H1 (cell line): ENCODE measurements around the gene CRTAC1. TPM values are rescaled to one million over a fixed set of nuclear protein-coding genes. Genes with fewer than 3 reads are reported as not detected.

Source experiments
- polyA plus RNA-seq, 7 experiments: library from polyadenylated mRNA; depleted of rRNA in 3 of 7; stranded (reverse) in 5 of 7; unstranded in 2 of 7; fragments of >200 nt in 5 of 7; fragments of 200-250 nt in 2 of 7; gene quantifications; 1 replicate in 5 of 7; 2 replicates in 1 of 7; 4 replicates in 1 of 7; pipeline versions ENCODE4 v1.2.1 to v1.2.3, GENCODE V29; 2011 to 2013; ENCODE audit warnings: missing spikeins in 2 of 7, mixed read lengths in 2 of 7
- total RNA-seq: library from RNA; stranded (reverse); fragmentation: NEBNext Ultra II Directional; extraction: Animal tissue kit (Norgen Biotek cat#: 25700); gene quantifications from 2 replicates; pipeline ENCODE4 v1.2.1, GENCODE V29; 2021
- TF ChIP-seq, protein P1 (sequence below): fragments of 300-600 bp; sonication (generic); IDR thresholded peaks from 2 replicates; pipeline ENCODE4 v1.7.1; 2012; ENCODE audit warnings: low read length, moderate library complexity, mild to moderate bottlenecking, inconsistent platforms; ENCODE audit not compliant: insufficient replicate concordance

The CRTAC1 gene
- total and polyA plus RNA-seq, 2 of the 8 experiments (the other 6 are each of a cell fraction or from before 2014, with no cell fraction given) = 0.91 to 1.2 TPM

DNA sequence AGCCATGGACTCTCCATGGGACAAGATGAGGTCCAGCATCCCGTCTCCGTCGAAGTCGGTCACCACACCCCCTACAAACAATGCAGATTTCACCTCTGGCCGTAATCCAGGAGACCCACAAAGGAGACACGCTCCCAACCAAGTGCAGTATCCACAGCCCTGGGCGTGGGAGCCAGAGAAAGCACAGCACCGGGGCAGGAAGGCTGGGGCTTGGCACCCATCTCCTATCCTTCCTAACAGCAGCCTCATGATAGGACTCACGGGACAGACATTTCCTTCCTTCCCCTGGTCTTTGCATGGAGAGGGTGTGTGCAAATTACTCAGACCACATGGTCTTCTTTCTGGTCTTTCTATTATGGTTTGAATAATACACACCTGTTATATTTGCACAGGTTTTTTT is 134.5 kb downstream of the CRTAC1 start (continued):
- TF ChIP-seq, protein P1, sequence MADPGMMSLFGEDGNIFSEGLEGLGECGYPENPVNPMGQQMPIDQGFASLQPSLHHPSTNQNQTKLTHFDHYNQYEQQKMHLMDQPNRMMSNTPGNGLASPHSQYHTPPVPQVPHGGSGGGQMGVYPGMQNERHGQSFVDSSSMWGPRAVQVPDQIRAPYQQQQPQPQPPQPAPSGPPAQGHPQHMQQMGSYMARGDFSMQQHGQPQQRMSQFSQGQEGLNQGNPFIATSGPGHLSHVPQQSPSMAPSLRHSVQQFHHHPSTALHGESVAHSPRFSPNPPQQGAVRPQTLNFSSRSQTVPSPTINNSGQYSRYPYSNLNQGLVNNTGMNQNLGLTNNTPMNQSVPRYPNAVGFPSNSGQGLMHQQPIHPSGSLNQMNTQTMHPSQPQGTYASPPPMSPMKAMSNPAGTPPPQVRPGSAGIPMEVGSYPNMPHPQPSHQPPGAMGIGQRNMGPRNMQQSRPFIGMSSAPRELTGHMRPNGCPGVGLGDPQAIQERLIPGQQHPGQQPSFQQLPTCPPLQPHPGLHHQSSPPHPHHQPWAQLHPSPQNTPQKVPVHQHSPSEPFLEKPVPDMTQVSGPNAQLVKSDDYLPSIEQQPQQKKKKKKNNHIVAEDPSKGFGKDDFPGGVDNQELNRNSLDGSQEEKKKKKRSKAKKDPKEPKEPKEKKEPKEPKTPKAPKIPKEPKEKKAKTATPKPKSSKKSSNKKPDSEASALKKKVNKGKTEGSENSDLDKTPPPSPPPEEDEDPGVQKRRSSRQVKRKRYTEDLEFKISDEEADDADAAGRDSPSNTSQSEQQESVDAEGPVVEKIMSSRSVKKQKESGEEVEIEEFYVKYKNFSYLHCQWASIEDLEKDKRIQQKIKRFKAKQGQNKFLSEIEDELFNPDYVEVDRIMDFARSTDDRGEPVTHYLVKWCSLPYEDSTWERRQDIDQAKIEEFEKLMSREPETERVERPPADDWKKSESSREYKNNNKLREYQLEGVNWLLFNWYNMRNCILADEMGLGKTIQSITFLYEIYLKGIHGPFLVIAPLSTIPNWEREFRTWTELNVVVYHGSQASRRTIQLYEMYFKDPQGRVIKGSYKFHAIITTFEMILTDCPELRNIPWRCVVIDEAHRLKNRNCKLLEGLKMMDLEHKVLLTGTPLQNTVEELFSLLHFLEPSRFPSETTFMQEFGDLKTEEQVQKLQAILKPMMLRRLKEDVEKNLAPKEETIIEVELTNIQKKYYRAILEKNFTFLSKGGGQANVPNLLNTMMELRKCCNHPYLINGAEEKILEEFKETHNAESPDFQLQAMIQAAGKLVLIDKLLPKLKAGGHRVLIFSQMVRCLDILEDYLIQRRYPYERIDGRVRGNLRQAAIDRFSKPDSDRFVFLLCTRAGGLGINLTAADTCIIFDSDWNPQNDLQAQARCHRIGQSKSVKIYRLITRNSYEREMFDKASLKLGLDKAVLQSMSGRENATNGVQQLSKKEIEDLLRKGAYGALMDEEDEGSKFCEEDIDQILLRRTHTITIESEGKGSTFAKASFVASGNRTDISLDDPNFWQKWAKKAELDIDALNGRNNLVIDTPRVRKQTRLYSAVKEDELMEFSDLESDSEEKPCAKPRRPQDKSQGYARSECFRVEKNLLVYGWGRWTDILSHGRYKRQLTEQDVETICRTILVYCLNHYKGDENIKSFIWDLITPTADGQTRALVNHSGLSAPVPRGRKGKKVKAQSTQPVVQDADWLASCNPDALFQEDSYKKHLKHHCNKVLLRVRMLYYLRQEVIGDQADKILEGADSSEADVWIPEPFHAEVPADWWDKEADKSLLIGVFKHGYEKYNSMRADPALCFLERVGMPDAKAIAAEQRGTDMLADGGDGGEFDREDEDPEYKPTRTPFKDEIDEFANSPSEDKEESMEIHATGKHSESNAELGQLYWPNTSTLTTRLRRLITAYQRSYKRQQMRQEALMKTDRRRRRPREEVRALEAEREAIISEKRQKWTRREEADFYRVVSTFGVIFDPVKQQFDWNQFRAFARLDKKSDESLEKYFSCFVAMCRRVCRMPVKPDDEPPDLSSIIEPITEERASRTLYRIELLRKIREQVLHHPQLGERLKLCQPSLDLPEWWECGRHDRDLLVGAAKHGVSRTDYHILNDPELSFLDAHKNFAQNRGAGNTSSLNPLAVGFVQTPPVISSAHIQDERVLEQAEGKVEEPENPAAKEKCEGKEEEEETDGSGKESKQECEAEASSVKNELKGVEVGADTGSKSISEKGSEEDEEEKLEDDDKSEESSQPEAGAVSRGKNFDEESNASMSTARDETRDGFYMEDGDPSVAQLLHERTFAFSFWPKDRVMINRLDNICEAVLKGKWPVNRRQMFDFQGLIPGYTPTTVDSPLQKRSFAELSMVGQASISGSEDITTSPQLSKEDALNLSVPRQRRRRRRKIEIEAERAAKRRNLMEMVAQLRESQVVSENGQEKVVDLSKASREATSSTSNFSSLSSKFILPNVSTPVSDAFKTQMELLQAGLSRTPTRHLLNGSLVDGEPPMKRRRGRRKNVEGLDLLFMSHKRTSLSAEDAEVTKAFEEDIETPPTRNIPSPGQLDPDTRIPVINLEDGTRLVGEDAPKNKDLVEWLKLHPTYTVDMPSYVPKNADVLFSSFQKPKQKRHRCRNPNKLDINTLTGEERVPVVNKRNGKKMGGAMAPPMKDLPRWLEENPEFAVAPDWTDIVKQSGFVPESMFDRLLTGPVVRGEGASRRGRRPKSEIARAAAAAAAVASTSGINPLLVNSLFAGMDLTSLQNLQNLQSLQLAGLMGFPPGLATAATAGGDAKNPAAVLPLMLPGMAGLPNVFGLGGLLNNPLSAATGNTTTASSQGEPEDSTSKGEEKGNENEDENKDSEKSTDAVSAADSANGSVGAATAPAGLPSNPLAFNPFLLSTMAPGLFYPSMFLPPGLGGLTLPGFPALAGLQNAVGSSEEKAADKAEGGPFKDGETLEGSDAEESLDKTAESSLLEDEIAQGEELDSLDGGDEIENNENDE = no peak
